HEK293T (cell line): ENCODE data around the gene ITGAD.
"Not testable (repeated sequence)": the region's sequence is repeated elsewhere in the genome, so short reads cannot be mapped to it uniquely, and the experiment has no call there.

ENCODE experiments used
- CTCF ChIA-PET: fragments of 350-600 bp; formaldehyde crosslinking; extraction: SDS; loops from one replicate; lab custom pipeline; 2021; ENCODE audit warnings: antibody characterized with exemption, inconsistent platforms; lab: Yijun Ruan, JAX
- POLR2A ChIA-PET: fragments of 350-600 bp; formaldehyde crosslinking; extraction: SDS; loops from one replicate; lab custom pipeline; 2020; ENCODE audit warnings: antibody characterized with exemption, inconsistent platforms; lab: Yijun Ruan, JAX
- DNase-seq: peaks from one replicate; pipeline ENCODE4 v3.0.0; 2012; ENCODE audit warnings: mixed read lengths; ENCODE audit errors: extremely low spot score
- ARNT ChIP-seq: fragments of 450-650 bp; IDR thresholded peaks from 2 replicates; pipeline ENCODE4 v1.6.1; 2017; ENCODE audit warnings: mild to moderate bottlenecking
- BHLHE40 ChIP-seq: fragments of 450-650 bp; IDR thresholded peaks from 2 replicates; pipeline ENCODE4 v1.6.1; 2016; ENCODE audit warnings: mild to moderate bottlenecking, moderate library complexity, borderline replicate concordance
- CTBP1 ChIP-seq: fragments of 450-650 bp; IDR thresholded peaks from 2 replicates; pipeline ENCODE4 v1.6.1; 2016; ENCODE audit warnings: borderline replicate concordance
- ELF4 ChIP-seq: fragments of 450-650 bp; IDR thresholded peaks from 2 replicates; pipeline ENCODE4 v1.6.1; 2017; ENCODE audit warnings: antibody characterized with exemption
- FOXA1 ChIP-seq: fragments of 450-650 bp; IDR thresholded peaks from 2 replicates; pipeline ENCODE4 v1.6.1; 2016; ENCODE audit warnings: mild to moderate bottlenecking
- FOXK2 ChIP-seq: fragments of 450-650 bp; IDR thresholded peaks from 2 replicates; pipeline ENCODE4 v1.6.1; 2016; ENCODE audit warnings: mild to moderate bottlenecking
- FOXM1 ChIP-seq: fragments of 450-650 bp; IDR thresholded peaks from 2 replicates; pipeline ENCODE4 v1.6.1; 2017; ENCODE audit warnings: mild to moderate bottlenecking, borderline replicate concordance
- HDGF ChIP-seq: fragments of 450-650 bp; IDR thresholded peaks from 2 replicates; pipeline ENCODE4 v1.6.1; 2017; ENCODE audit warnings: antibody characterized with exemption, borderline replicate concordance
- L3MBTL2 ChIP-seq: fragments of 450-650 bp; conservative IDR thresholded peaks from 2 replicates; pipeline ENCODE4 v1.6.1; 2016; ENCODE audit warnings: mild to moderate bottlenecking
- LEF1 ChIP-seq: fragments of 450-650 bp; IDR thresholded peaks from 2 replicates; pipeline ENCODE4 v1.6.1; 2017; ENCODE audit warnings: mild to moderate bottlenecking, borderline replicate concordance
- NFRKB ChIP-seq: fragments of 450-650 bp; IDR thresholded peaks from 2 replicates; pipeline ENCODE4 v1.6.1; 2016; ENCODE audit warnings: mild to moderate bottlenecking, moderate library complexity
- SP1 ChIP-seq: fragments of 450-650 bp; IDR thresholded peaks from 2 replicates; pipeline ENCODE4 v1.6.1; 2017
- SUZ12 ChIP-seq: fragments of 450-650 bp; IDR thresholded peaks from 2 replicates; pipeline ENCODE4 v1.6.1; 2016; ENCODE audit warnings: mild to moderate bottlenecking
- TARDBP ChIP-seq: fragments of 450-650 bp; IDR thresholded peaks from 2 replicates; pipeline ENCODE4 v1.6.1; 2016
- ZNF384 ChIP-seq: fragments of 450-650 bp; IDR thresholded peaks from 2 replicates; pipeline ENCODE4 v1.6.1; 2016
- TF ChIP-seq, protein P1 (sequence below): fragments of 450-650 bp; IDR thresholded peaks from 2 replicates; pipeline ENCODE4 v1.6.1; 2016

The ITGAD gene

GRCh38 chr16:31436221-31437045 lies 43.3 kb downstream of the ITGAD start:
- no peak for DNase-seq
- POLR2A ChIA-PET: no interaction called here
- TF ChIP-seq SUZ12: no peak
- no peak for TF ChIP-seq TARDBP
- TF ChIP-seq BHLHE40: no peak
- no peak for TF ChIP-seq FOXA1
- no peak for TF ChIP-seq ARNT
- TF ChIP-seq, protein P1, sequence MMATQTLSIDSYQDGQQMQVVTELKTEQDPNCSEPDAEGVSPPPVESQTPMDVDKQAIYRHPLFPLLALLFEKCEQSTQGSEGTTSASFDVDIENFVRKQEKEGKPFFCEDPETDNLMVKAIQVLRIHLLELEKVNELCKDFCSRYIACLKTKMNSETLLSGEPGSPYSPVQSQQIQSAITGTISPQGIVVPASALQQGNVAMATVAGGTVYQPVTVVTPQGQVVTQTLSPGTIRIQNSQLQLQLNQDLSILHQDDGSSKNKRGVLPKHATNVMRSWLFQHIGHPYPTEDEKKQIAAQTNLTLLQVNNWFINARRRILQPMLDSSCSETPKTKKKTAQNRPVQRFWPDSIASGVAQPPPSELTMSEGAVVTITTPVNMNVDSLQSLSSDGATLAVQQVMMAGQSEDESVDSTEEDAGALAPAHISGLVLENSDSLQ: no peak
- no peak for TF ChIP-seq FOXM1
- no peak for TF ChIP-seq ZNF384
- no peak for TF ChIP-seq L3MBTL2
- TF ChIP-seq CTBP1: no peak
- no peak for TF ChIP-seq NFRKB
- no peak for TF ChIP-seq LEF1
- no peak for TF ChIP-seq FOXK2
- no peak for TF ChIP-seq HDGF
- CTCF ChIA-PET: no interaction called here

- ChIA-PET CTCF (no interaction called here), POLR2A (no interaction called here)
- TF ChIP-seq FOXM1 (no peak), SP1 (no peak), CTBP1 (no peak), TARDBP (no peak), ZNF384 (no peak), NFRKB (no peak), SUZ12 (no peak), ELF4 (no peak), L3MBTL2 (no peak)
- no peak for DNase-seq
Measured at GRCh38 chr16:31438414-31438813, 45.3 kb downstream of the ITGAD start.

DNA sequence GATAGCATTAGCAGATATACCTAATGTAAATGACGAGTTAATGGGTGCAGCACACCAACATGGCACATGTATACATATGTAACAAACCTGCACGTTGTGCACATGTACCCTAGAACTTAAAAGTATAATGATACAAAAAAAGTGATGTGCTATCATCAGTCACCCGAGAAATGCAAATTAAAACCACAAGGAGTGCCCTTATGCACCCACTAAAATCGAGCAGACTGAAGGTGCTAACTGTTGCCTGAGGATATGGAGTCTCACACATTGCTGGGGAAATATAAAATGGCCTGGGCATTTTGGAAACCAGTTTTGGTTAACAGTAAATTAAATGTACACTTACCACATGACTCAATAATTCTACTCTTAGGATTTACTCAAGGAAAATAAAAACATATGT lies 45.9 kb downstream of the ITGAD start:
- POLR2A ChIA-PET, CTCF ChIA-PET, DNase-seq: not testable (repeated sequence)

GRCh38 chr16:31439519-31439918 lies 46.4 kb downstream of the ITGAD start:
- TF ChIP-seq SUZ12: no peak
- TF ChIP-seq SP1: no peak
- TF ChIP-seq BHLHE40: no peak
- no peak for TF ChIP-seq CTBP1
- no peak for TF ChIP-seq LEF1
- ChIA-PET POLR2A (no interaction called here), CTCF (no interaction called here)
- no peak for DNase-seq

GRCh38 chr16:31440516-31441184 lies 47.5 kb downstream of the ITGAD start:
- POLR2A ChIA-PET: no interaction called here
- TF ChIP-seq TARDBP (no peak), BHLHE40 (no peak), FOXM1 (no peak), ARNT (no peak), ZNF384 (no peak), SP1 (no peak), HDGF (no peak)
- CTCF ChIA-PET: interaction anchor here (0.5 to 0.6 kb wide), 2 partner anchors 15 kb away, joined by 3 to 4 read pairs; no protein-coding TSS in a partner anchor
- no peak for DNase-seq

GRCh38 chr16:31441956-31442355 lies 48.8 kb downstream of the ITGAD start:
- DNase-seq: no peak
- ChIA-PET CTCF (interaction anchor here (0.8 to 2.3 kb wide), 4 partner anchors 11 to 324 kb away, joined by 3 to 5 read pairs (median 4); partner anchors contain the start of gene KAT8), POLR2A (interaction anchor here (0.9 to 2.7 kb wide), 7 partner anchors 10 to 458 kb away, joined by 3 to 20 read pairs (median 7); partner anchors contain the start of genes ARMC5, COX6A2, FUS and HSD3B7)
- TF ChIP-seq ARNT (no peak), FOXK2 (no peak), FOXA1 (no peak), LEF1 (no peak), SP1 (no peak)

DNA sequence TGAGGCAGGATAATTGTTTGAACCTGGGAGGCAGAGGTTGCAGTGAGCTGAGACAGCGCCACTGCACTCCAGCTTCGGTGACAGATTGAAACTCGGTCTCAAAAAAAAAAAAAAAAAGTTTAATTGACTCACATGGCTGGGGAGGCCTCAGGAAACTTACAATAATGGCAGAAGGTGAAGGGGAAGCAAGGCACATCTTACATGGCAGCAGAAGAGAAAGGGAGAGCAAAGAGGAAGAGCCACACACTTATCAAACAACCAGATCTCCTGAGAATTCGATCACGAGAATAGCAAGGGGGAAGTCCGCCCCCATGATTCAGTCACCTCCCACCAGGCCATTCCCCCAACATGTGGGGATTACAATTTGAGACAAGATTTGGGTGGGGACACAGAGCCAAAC lies 52.8 kb downstream of the ITGAD start:
- DNase-seq, POLR2A ChIA-PET, CTCF ChIA-PET: not testable (repeated sequence)

DNA sequence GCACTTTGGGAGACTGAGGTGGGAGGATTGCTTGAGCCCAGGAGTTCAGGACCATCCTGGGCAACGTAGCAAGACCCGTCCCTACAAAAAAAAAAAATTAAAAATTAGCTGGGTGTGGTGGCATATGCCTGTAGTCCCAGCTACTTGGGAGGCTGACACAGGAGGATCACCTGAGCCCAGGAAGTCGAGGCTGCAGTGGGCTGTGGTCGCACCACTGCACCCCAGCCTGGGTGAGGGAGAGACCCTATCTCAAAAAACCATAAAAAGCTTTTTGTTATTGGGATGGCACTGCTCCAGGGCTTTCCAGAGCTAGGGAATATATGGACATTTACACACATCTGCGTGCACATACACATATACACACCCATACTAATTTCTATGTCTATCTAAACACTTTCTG lies 58.1 kb downstream of the ITGAD start:
- no peak for TF ChIP-seq HDGF
- no peak for TF ChIP-seq ZNF384
- TF ChIP-seq SUZ12: no peak
- no peak for TF ChIP-seq BHLHE40
- no peak for TF ChIP-seq NFRKB
- no peak for TF ChIP-seq ARNT
- TF ChIP-seq LEF1: no peak
- TF ChIP-seq FOXA1: no peak
- TF ChIP-seq SP1: no peak
- TF ChIP-seq ELF4: no peak
- TF ChIP-seq TARDBP: no peak
- TF ChIP-seq, protein P1: no peak
- no peak for TF ChIP-seq CTBP1
- no peak for TF ChIP-seq FOXK2
- TF ChIP-seq FOXM1: no peak
- TF ChIP-seq L3MBTL2: no peak
- ChIA-PET POLR2A (interaction anchor here (1.1 to 3.5 kb wide), 3 partner anchors 9 to 272 kb away, joined by 4 to 20 read pairs (median 10); partner anchors contain the start of genes FUS and ZNF843), CTCF (interaction anchor here (0.6 to 1.4 kb wide), 5 partner anchors 8 to 497 kb away, joined by 3 to 10 read pairs (median 3); partner anchors contain the start of gene ZNF843)
- no peak for DNase-seq
